ENCODE data around the gene HOXA3.

The HOXA3 gene

GRCh38 chr7:27177795-27178320, 25.5 kb upstream of the HOXA3 start:
- no peak for DNase-seq (ENCODE audit: low read depth)

DNA sequence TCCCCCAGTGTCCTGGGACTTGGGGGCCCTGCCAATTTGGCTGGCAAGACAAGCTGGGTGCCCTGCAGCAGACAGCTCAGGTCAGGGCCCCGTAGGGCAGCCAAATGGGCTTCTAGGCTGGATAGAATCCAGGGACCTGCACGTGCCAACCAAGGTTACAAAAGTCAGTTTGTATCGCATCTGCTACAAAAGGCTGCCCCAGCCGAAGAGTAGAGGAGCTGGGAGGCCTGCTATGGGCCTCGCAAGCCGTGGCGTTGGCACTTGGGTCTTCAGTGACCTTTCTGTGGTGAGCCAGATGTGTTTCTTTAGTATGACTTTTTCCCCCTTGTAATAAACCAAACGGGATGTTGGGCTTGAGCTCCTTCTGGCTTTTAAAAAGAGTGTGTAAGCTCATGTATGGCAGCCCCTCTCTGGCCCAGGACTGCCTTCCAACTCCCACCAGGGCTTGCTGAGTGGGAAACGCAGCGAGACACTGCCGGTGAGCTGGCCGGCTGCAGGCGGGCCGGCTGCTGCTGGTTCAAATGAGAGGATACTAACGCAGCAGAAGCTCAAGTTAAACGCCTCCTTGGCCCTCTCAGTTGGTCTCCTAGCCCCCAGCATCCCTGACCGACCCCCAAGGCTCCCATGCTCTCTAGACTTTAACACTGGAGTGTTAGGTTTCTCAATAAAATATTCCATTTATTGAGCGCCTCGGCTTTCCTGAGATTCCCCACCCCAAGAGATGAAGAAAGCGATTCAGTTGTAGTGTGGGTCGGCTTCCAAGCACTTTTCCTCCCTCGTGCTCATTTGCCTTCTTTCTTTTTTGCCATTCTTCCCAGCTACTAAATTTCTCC, 24.8 kb upstream of the HOXA3 start:
- DNase-seq (ENCODE audit: low read depth): no peak

- no peak for DNase-seq (ENCODE audit: low read depth)
These were observed 24.1 kb upstream of the HOXA3 start for GRCh38 chr7:27176524-27176845.

GRCh38 chr7:27175626-27176523, 23.5 kb upstream of the HOXA3 start:
- DNase-seq (ENCODE audit: low read depth): no peak

DNA sequence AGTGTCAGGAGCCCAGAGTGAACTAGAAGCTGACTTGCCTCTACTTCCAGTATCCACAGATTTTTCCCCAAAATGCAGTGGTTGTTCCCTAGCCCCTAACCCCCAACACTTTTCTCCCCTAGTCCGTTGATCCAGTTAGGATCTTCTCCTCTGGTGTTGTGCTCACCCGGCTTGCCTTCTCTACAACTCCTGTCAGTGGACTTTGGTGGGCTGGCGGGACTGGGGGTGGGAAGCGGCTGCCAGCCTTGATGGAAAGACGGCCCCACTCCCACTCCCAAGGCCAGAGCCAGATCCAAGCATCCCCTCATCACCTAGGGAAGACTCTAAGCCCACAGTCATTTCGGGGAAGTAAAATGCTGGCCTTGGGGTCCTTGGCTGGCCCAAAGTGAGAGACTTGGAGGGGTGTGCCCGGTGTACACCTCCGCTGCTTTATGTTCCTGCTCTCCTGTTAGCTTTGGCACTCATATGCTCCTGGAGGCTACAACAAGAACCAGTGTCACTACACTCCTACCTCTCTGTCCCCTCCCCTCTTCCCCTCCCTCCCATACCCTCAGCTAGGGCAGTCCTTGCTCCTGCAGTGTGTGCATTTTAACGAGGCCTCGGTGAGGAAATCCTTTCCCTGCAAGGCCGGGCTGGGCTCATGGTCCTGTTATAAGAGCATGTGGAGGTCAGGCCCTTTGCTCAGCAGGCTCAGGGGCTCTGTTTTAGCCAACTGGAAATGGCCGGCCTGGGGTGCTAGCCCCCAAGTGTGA, 22.7 kb upstream of the HOXA3 start:
- DNase-seq (ENCODE audit: low read depth): no peak

DNA sequence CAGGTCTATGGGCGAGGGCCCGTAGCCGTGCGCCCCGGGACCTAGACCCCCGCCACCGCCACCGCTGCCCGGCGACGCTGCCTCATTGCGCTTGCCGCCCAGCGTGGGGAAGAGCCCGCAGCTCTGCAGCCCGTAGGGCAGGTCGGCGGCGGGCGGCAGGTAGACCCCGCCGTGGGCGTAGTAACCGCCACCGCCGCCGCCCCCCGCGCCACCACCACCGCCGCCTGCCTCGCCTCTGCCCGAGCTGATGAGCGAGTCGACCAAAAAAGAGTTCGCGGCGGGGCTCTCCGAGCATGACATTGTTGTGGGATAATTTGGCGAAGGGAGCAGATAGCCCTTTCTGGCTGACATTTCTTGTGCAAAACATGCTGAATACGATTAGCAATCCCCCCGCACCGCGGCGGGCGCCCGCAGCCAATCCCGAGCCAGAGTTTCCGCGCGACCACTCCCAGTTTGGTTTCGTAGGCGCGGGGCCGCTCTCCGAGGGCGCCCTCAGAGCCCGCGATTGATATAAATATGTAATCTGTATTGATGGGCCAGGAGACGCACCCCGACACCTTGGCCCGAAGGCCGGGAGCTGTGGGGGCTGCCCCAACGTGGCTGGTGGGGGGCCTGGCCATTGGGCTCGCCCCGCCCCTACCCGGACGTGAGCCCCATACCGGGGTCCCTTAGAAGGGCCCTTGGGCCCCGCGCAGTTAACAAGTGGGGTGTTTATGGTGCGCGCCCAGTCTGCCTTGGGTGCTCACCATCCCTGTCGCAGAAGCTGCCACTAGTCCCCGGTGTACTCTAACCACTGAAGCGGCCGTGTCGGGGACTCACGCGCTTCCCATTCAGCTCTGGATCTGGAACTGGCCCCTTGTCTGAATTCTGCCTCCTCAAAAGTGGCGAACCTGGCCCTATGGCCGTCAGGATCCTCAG, 21.8 kb upstream of the HOXA3 start, which contains the start of gene HOXA10:
Gene HOXA10 (minus strand): TSS at position 365 of the 918 bp plus-strand sequence. CDS start 14 bp downstream, at position 351.
- no peak for DNase-seq (ENCODE audit: low read depth)

DNA sequence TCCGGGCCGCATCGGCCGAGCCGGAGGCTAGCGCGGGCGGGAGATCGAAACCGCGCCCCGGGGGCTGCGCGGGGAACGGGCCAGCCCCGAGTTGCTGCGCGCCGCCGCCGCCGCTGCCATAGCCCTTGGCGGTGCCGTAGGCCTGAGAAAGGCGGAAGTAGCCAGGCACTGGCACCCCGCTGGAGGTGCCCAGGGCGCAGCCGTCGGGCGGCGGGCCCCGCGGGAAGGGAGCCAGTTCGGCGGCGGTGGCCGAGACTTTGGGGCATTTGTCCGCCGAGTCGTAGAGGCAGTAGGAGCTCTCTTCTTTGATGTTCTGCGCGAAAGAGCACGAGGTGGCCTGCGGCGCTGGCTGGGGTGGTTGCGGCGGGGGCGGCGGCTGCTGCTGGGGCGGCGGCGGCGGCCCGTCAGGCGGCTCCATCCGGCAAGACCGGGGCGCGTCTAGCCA, 21.1 kb upstream of the HOXA3 start:
- DNase-seq (ENCODE audit: low read depth): no peak

DNA sequence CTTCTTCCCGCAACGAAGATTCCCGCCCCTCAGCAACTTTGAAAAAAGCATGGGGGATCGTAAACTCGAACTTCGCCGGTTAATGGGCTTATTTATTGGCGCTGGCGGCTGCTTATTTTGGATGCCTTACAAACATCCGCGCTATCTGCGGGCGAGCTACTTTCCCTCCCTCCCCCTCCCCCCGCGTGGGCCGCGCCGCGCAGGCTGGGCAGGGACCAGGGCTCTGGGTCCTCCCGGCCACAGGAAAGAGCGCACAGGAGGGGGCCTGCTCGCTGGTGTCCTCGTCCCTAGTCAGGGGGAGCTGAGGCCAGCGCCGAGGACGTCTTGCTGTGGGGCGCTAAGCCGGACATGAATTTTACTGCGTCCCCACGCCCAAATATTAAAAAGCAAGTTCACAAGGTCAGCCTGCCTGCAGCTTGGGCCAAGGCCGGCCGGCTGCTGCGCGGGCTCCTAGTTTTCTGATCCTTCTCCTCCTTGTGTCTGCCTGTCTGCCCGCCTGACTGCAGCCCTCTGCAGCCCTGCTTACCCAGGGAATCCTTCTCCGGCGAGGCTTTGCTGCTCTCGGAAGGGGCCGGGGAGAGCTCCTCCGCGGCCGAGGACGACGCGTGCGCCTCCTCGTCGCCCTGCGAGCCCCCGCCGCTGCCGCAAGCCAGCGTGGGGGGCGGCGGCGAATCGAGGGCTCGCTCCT, 20.6 kb upstream of the HOXA3 start:
- no peak for DNase-seq (ENCODE audit: low read depth)

DNA sequence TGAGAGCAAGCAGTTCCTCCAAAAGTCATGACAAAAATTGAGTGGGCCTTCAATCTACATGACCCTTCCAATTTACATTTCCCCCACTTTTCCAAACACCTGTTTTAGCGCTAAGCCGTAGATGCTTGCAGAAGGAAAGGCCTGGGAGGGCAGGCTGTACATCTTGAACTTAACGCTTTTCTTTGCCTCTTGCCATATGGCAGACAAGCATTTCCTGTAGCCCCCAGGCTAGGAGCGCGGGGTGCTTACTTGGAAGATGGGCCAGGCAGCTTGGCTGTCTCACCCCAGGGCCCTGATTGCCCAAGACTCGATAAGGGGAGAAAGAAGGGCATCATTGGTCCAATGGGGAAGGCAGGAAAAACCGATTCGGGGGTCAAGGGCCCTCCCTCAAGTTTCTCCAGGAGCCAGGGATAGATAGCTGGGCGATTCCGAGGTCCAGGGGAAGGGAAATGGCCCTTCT, 20.0 kb upstream of the HOXA3 start:
- no peak for DNase-seq (ENCODE audit: low read depth)

DNA sequence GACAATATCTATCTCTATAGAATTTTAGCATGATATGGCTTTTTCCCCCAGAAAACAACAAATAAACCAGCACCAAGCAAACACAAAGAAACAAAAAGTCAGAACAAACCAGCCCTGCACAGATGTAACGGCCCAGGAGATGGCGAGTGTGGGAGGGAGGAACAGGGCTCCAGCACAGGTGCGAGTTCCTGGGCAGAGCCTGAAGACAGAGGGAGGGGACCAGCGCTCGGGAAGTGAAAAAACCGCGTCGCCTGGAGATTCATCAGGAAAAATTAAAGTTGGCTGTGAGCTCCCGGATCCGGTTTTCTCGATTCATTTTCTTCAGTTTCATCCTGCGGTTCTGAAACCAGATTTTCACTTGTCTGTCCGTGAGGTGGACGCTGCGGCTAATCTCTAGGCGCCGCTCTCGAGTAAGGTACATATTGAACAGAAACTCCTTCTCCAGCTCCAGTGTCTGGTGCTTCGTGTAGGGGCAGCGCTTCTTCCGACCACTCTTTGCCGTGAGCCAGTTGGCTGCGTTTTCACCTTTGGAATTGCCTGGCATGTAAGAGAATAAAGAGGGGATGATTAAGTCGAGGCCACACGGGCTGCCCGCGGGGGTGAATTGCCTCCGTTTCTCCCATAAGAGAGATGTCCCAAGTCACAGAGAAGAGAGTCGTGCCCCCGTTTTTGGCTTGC, 19.4 kb upstream of the HOXA3 start:
- DNase-seq (ENCODE audit: low read depth): no peak

- DNase-seq (ENCODE audit: low read depth): no peak
These were observed 18.9 kb upstream of the HOXA3 start for GRCh38 chr7:27171325-27171636.

GRCh38 chr7:27170426-27171324, 18.3 kb upstream of the HOXA3 start:
- DNase-seq (ENCODE audit: low read depth): no peak

- DNase-seq (ENCODE audit: low read depth): no peak
These were observed 17.5 kb upstream of the HOXA3 start for GRCh38 chr7:27169658-27170425.

DNA sequence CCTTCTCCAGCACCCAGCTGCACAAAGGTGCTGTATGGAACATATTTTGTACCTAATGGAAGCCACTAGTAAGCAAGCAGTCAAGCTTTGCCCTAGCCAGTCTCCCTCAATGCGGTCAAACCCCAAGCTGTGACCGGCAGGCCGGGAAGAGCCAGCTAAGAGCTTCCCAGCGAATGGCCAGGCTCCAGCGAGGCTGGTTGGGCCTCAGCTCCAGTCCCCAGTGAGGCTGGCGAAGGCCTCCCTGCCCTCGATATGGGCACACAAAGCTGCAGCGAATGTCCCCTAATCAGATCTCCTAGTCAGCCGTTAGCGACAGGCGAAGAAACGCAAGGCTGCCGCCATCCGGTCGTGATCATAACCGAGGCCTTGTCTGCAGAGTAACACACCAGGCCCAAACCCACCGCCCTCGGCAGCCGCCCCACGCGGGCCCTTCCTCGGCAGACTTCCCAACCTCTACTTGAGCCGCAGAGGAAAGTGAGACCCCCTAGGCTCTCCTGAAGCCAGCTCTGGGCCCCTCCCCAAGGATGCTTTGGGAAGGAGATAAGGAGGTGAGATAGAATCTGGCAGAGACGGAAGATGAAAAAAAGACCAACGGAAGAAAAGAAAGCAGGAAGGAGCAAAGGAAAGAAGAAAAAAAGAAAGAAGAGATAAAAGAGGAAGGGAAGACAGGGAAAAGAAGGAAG, 16.0 kb upstream of the HOXA3 start:
- DNase-seq (ENCODE audit: low read depth): no peak

DNA sequence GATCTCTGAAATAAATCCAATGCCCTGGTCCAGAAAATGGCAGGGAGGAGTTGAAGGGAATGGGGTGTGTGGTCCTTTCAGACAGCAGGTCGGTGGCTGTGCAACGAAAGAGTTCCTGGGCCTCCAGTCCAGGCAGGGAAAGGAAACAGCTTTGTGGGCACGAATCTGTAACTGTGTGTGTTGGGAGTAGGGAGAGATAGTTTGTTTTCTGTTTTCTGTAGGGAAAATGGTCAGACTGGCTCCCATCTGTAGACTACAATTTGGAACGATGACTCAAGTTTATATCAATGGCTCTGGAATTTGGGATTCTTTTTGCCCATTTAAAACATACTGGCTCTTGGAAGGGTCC, 15.5 kb upstream of the HOXA3 start:
- no peak for DNase-seq (ENCODE audit: low read depth)

GRCh38 chr7:27166531-27167505, 14.4 kb upstream of the HOXA3 start:
- DNase-seq (ENCODE audit: low read depth): no peak

Measured in stimulated activated CD4-positive, alpha-beta T cell treated with anti-CD3 and anti-CD28 coated beads, Interleukin-2, amount 100 ng/mL, for 4 hours (primary cell).